GM18519 (cell line): ENCODE results near the gene FBXO45.
"Not testable (repeated sequence)": the region's sequence is repeated elsewhere in the genome, so short reads cannot be mapped to it uniquely, and the experiment has no call there.

Experiments
- ATAC-seq: cut with Tn5 transposase; IDR thresholded peaks from one replicate; pipeline ENCODE4 v1.9.1; 2021; ENCODE audit warnings: mild to moderate bottlenecking, moderate library complexity; ENCODE audit not compliant: unreplicated experiment, low FRiP score

The FBXO45 gene

DNA sequence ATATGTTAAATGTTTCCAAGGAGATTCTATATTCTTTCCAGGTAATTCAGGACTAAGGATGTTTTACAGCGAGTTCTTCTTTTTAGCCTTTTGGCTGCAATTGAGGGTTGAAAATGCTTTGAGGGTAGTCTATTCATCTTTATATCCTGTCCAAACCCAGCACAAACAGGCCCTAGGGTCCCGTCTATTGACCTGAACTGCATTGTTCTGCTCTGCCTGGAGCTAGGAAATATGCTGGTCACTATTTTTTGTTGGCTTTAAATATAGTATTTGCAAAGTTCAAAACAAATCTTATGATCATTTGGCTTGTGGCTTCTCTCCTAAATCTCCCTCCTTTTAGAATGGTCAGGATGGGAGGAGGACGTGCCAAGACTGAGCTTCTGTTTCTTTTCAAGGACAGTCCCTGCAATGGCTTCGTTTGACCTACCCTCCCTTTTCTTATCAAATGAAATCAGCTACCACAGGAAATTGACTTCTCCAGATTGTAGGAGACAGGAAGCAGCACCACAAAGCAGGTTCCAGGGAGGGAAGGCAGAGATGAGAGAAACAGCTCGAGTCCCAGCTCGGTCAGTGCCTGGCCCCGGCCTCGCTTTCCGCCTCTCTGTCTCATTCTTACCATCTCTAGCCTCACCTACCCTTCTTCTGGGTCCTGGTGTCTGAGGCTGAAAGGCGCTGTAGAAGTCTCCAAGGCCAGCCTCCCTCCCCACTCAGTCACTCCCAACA, 43.5 kb downstream of the FBXO45 start:
- ATAC-seq = no peak

DNA sequence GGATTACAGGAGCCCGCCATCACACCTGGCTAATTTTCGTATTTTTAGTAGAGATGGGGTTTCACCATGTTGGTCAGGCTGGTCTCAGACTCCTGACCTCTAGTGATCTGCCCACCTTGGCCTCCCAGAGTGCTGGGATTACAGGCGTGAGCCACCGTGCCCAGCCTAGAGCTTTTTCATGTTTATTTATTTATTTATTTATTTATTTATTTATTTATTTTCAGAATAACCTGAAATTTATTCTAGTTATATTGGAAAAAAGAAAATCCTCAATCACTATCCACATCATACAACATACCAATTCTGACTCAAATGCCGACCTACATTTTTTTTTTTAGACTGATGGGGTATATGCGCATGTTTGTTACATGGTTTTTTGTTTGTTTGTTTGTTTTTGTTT, 46.8 kb downstream of the FBXO45 start:
- not testable (repeated sequence) for ATAC-seq

DNA sequence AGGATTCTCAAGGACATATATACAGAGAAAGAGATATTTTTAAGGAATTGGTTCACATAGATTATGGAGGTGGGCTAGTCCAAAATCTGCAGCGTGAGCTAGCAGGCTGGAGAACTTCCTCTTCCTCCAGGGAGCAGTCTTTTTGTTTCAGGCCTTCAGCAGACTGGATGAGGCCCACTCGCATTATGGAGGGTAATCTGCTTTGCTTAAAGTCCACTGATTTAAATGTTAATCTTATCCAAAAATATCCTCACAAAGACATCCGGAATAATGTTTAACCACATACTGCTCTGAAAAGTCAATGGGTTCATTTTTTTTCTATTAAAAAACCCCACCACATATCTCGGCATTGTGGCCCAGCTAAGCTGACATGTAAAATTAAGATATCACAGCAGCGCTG, 48.8 kb downstream of the FBXO45 start:
- ATAC-seq = no peak

DNA sequence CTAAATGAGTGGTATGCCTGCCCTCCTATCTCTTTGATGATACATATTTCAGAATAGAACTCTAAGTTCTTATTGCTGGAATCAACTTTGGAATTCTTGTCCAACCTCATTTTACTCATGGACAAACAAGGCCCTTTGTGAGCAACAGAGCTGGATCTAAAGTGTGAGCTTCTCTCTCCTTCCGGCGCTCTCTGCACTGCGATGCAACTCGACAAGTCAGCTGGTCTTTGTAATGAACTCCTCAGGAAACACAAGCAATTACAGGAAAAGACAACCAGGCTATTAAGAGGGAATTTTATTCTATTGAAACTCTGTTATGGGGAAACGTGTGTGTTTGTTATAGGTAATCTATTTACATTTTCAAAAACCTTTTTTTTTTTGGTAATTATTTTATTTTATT, 50.8 kb downstream of the FBXO45 start:
- no peak for ATAC-seq

DNA sequence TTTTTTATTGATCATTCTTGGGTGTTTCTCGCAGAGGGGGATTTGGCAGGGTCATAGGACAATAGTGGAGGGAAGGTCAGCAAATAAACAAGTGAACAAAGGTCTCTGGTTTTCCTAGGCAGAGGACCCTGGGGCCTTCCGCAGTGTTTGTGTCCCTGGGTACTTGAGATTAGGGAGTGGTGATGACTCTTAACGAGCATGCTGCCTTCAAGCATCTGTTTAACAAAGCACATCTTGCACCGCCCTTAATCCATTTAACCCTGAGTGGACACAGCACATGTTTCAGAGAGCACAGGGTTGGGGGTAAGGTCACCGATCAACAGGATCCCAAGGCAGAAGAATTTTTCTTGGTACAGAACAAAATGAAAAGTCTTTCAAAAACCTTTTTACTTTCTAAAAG, 51.2 kb downstream of the FBXO45 start:
- ATAC-seq = not testable (repeated sequence)

DNA sequence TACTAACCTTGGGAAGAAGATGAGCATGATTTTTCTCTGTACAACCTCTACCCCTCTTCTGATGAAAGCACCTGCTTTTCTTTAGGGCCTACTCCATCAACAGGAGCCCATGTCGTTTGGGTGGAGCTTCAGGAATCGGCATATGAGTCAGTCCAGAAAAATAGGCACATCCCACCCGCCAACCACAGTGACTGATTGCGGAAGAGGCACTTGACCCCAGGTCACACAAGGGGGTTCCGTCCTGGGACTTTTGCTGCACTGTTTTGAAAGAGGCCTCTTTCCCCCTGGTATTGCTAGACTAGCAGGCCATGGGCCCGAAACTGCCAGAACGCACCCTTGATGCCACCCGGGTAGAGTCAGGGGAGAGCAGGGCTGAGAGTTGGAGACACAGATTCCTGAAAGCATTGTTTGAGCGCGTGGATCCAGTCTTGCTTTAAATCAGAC, 51.7 kb downstream of the FBXO45 start:
- no peak for ATAC-seq

DNA sequence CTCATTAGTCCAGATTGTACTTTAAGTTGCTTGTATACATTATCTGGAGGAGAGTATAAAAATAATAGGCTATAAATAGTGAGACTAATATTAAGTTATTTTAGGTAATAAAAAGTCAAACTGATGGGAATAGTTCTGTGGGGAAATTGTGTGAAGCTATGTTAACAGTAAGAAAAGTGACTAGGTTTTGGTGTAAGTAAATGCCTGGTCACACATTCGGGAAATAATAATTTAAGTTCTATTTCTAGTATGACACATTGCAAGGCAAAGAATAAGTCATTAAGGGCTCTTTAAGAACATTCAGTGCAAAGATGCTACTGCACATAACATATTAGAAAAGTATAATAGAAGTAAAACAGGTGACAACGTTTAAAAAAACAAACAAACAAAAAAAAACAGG, 52.2 kb downstream of the FBXO45 start:
- no peak for ATAC-seq

- ATAC-seq = no peak
These were observed 53.2 kb downstream of the FBXO45 start for GRCh38 chr3:196621611-196622010.

- ATAC-seq = no peak
These were observed 55.8 kb downstream of the FBXO45 start for GRCh38 chr3:196624067-196624790.

DNA sequence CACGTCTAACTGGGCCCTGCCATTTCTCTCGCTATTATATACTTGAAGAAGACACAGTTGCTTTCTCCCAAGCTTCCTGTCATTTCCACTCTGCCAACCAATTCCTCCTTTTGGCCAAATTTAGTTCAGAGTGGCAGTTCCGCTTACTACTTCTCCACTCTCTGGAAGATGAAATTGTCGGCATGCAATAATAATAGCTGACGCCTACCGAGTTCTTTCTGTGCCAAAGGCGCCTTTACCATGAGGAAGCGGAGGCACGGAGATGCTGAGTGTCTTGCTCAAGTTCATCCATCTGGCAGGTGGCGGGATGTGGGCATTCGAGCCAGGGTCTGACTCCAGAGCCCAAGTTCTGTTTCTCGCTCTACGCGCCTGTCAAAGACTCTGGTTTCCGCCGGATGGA, 56.4 kb downstream of the FBXO45 start:
- ATAC-seq = no peak

GRCh38 chr3:196625331-196625730, 56.9 kb downstream of the FBXO45 start:
- ATAC-seq = no peak

- no peak for ATAC-seq
These were observed 59.4 kb downstream of the FBXO45 start for GRCh38 chr3:196627918-196628231.

GRCh38 chr3:196629228-196629627, 60.8 kb downstream of the FBXO45 start:
- ATAC-seq = no peak

GRCh38 chr3:196631682-196632045, 63.2 kb downstream of the FBXO45 start:
- ATAC-seq = no peak

DNA sequence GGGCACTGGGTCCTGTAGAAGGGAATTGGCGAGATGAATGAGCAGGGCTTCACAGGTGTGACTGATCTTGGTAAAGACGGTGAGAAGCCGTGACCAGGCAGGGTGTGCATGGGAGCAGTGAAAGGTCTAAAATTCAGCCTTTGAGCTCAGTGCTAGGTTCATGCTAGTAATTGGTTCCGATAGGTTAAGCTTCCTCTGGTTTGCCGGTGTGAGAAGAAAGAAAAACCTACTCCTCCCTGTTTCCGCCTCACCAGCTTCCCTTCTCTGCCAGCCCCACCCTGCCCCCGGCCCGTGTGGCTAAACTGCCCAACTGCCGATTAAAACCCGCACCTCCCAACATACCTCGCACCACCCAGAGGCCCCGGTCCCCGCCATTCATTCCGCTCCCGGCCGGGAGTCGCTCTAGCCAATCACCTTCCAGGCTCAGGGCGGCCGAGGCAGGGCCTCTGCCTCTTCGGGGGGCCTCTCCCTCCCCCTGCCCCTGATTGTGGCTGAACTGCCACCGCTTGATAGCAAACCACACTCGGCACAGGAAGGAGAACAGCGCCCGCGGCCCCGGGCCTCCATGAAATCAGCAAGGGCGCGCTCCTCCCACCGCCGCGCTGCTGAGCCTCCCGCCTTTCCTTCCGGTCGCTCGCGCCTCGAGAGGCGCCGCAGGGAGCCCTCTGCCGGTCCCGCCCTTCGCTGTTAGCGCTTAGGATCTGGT, 63.7 kb downstream of the FBXO45 start:
- peak; percentile 46 for ATAC-seq

GRCh38 chr3:196633555-196634151, 65.2 kb downstream of the FBXO45 start:
- ATAC-seq = no peak

DNA sequence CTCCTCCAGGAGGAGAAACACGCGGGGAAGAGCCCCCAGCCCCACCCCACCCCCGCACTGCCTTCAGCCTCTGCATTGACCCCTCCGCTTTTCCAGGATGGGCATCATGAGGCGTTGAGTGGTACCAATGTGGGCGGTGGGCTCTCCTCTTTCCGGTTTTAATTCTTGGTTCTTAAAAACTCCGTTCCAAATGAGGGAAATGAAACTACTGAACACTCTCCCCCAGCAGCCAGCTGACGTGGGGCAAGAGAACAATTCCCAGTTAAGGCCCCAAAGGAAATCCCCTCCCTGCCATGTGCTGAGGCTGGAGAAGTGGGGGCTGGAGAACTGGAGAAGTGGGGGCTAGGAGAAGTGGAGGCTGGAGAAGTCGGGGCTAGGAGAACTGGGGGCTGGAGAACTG, 65.8 kb downstream of the FBXO45 start:
- ATAC-seq = no peak

DNA sequence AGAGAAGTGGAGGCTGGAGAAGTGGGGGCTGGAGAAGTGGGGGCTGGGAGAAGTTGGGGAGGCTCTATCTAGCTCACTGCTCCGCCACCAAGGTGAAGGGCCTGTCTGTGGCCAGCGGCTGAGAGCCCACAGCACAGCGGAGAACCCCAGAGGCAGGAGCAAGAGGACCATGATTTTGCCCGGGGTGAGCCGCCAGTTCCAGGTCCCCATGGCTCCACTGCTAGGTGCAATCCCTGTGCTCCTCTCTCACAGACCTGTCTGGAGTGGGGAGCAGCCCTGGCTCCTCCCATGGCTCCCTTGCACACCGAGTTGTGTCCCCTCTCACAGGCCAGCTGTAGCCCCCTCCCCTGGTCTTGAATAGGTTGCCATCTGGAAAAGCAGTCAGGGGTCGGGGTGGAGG, 66.4 kb downstream of the FBXO45 start:
- ATAC-seq = no peak

DNA sequence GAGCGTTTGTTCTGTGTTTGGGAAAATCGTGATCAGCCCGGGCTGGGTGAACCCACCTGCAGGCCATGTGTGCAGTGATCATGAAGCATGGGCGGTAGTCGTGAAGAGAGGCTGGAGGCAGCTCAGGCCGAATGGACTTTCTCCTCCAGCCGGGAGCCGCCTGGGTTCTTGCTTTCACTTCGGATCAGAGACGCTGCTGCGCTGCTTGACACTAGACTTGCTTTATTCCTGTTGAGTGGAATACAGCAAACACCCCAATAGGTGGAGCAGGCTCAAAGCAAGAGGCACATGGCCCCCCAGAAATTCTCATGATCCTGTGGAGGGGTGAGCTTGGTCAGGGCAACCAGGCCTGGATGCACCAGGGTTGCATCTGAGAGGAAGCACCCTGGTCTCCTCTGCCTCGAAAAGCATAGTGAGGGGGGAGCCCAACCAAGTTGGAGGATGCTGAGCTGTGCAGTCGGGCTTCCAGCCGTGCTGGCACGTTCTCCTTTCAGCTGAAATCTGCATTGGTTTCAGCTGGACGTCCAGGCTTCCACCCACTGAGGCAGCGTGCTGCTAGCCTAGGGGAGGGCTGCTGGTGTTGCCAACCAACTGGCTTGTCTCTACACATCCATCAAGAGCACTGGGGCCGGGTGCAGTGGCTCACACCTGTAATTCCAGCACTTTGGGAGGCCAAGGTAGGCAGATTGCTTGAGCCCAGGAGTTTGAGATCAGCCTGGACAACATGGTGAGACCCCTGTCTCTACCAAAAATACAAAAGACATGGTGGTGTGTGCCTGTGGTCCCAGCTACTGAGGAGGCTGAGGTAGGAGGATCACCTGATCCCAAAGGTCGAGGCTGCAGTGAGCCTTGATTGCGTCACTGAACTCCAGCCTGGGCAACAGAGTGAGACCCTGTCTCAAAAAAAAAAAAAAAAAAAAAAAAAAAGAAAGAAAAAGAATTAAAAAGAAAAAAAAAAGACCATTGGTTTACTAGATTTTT, 68.2 kb downstream of the FBXO45 start:
- ATAC-seq = no peak

- ATAC-seq = not testable (repeated sequence)
These were observed 69.5 kb downstream of the FBXO45 start for GRCh38 chr3:196637941-196638340.
